Osteoblast (primary cell): Measurements from ENCODE around the gene ODAM. TPM values are rescaled to one million over a fixed set of nuclear protein-coding genes. Genes with fewer than 3 reads are reported as not detected.

ENCODE experiments used
- DNase-seq: peaks from one replicate; pipeline ENCODE4 v3.0.0; 2011; ENCODE audit warnings: low spot score, mixed read lengths; ENCODE audit not compliant: insufficient read length; ENCODE audit errors: missing footprints
- H2AFZ ChIP-seq: 2 replicates; pipeline ENCODE4 v1.6.0; 2011; ENCODE audit warnings: mild to moderate bottlenecking, low read length
- H3K27ac ChIP-seq: 2 replicates; pipeline ENCODE4 v1.5.1; 2011; ENCODE audit warnings: mild to moderate bottlenecking, low read depth, low read length, moderate library complexity
- H3K27me3 ChIP-seq: 2 replicates; pipeline ENCODE4 v1.6.0; 2012; ENCODE audit warnings: mild to moderate bottlenecking, control low read depth, inconsistent platforms, low read length, moderate library complexity; ENCODE audit not compliant: insufficient read depth
- H3K36me3 ChIP-seq: 2 replicates; pipeline ENCODE4 v1.5.1; 2011; ENCODE audit warnings: mild to moderate bottlenecking, low read length, control low read depth, moderate library complexity; ENCODE audit not compliant: insufficient read depth
- H3K4me1 ChIP-seq: 2 replicates; pipeline ENCODE4 v1.5.1; 2011; ENCODE audit warnings: mild to moderate bottlenecking, low read length, control low read depth, moderate library complexity; ENCODE audit not compliant: insufficient read depth
- H3K4me2 ChIP-seq: 2 replicates; pipeline ENCODE4 v1.6.0; 2011; ENCODE audit warnings: mild to moderate bottlenecking, low read length; ENCODE audit not compliant: insufficient read depth
- H3K4me3 ChIP-seq: fragments of 200-600 bp; sonication (generic); 3 replicates; pipeline ENCODE4 v1.5.1; 2012; ENCODE audit warnings: mild to moderate bottlenecking, low read length, inconsistent platforms; ENCODE audit not compliant: insufficient read depth
- H3K79me2 ChIP-seq: 2 replicates; pipeline ENCODE4 v1.6.0; 2012; ENCODE audit warnings: mild to moderate bottlenecking, low read length, control low read depth, inconsistent platforms; ENCODE audit not compliant: insufficient read depth
- H3K9me3 ChIP-seq: 2 replicates; pipeline ENCODE4 v1.5.1; 2011; ENCODE audit warnings: low read depth, low read length, control low read depth
- H4K20me1 ChIP-seq: 2 replicates; pipeline ENCODE4 v1.6.0; 2012; ENCODE audit warnings: mild to moderate bottlenecking, low read length, control low read depth; ENCODE audit not compliant: insufficient read depth
- CTCF ChIP-seq: IDR thresholded peaks from 2 replicates; pipeline ENCODE4 v1.5.1; 2011; ENCODE audit warnings: mild to moderate bottlenecking, low read depth, low read length, moderate library complexity; ENCODE audit errors: extremely low read depth
- total RNA-seq: library from RNA; depleted of rRNA; stranded (reverse); fragments of >200 nt; gene quantifications from 2 replicates; pipeline ENCODE4 v1.2.3, GENCODE V29; 2012

Gene ODAM
- total RNA-seq = not detected in 2 replicates

GRCh38 chr4:70195425-70195824, at the start of gene ODAM:
Gene ODAM (plus strand): TSS chr4:70195725. CDS start chr4:70196544, 819 bp downstream.
- H3K4me1 ChIP-seq = no peaks in the 10 kb centered on the region
- H3K4me2 ChIP-seq = no peak within 1 kb of the TSS
- no peak for TF ChIP-seq CTCF
- no peak for DNase-seq
- H2AFZ ChIP-seq = no peak within 1 kb of the TSS
- H3K79me2 ChIP-seq = no peaks in the 10 kb centered on the region
- no peaks in the 10 kb centered on the region for H3K9me3 ChIP-seq
- no peaks in the 10 kb centered on the region for H3K27me3 ChIP-seq
- no peaks in the 10 kb centered on the region for H4K20me1 ChIP-seq
- H3K27ac ChIP-seq = no peak within 1 kb of the TSS
- no peak within 1 kb of the TSS for H3K4me3 ChIP-seq
- no peaks in the 10 kb centered on the region for H3K36me3 ChIP-seq

GRCh38 chr4:70151271-70151670, 44.3 kb upstream of the ODAM start:
- no peaks in the 10 kb centered on the region for H3K79me2 ChIP-seq

GRCh38 chr4:70152088-70152487, 43.4 kb upstream of the ODAM start:
- no peak overlapping the region for H3K4me2 ChIP-seq
- no peaks in the 10 kb centered on the region for H3K79me2 ChIP-seq
- no peaks in the 10 kb centered on the region for H3K36me3 ChIP-seq
- H3K4me3 ChIP-seq = no peak overlapping the region
- no peaks in the 10 kb centered on the region for H3K27me3 ChIP-seq
- H2AFZ ChIP-seq = no peak overlapping the region
- no peak overlapping the region for H3K27ac ChIP-seq
- no peaks in the 10 kb centered on the region for H4K20me1 ChIP-seq
- no peak for TF ChIP-seq CTCF
- H3K9me3 ChIP-seq = no peaks in the 10 kb centered on the region
- no peak for DNase-seq
- no peaks in the 10 kb centered on the region for H3K4me1 ChIP-seq

More at GRCh38 chr4:70151271-70151670, 44.3 kb upstream of the ODAM start:
- H3K36me3 ChIP-seq = no peaks in the 10 kb centered on the region
- H3K4me2 ChIP-seq = no peak overlapping the region
- no peak for DNase-seq
- no peak for TF ChIP-seq CTCF
- no peak overlapping the region for H2AFZ ChIP-seq
- no peaks in the 10 kb centered on the region for H3K27me3 ChIP-seq
- no peaks in the 10 kb centered on the region for H4K20me1 ChIP-seq
- no peak overlapping the region for H3K4me3 ChIP-seq
- no peaks in the 10 kb centered on the region for H3K9me3 ChIP-seq
- no peaks in the 10 kb centered on the region for H3K4me1 ChIP-seq
- H3K27ac ChIP-seq = no peak overlapping the region

- H2AFZ ChIP-seq = no peak within 1 kb of the TSS
- no peak for DNase-seq
- no peaks in the 10 kb centered on the region for H3K4me1 ChIP-seq
- H3K79me2 ChIP-seq = no peaks in the 10 kb centered on the region
- no peak within 1 kb of the TSS for H3K4me2 ChIP-seq
- no peaks in the 10 kb centered on the region for H3K36me3 ChIP-seq
- H3K9me3 ChIP-seq = no peaks in the 10 kb centered on the region
- H3K4me3 ChIP-seq = no peak within 1 kb of the TSS
- no peaks in the 10 kb centered on the region for H4K20me1 ChIP-seq
- no peak for TF ChIP-seq CTCF
- H3K27ac ChIP-seq = no peak within 1 kb of the TSS
- H3K27me3 ChIP-seq = no peaks in the 10 kb centered on the region
Observed at GRCh38 chr4:70153937-70154336, 41.6 kb upstream of the ODAM start, which contains the start of gene PRR27. Gene PRR27 (plus strand): TSS chr4:70154237. CDS start chr4:70154376, 139 bp downstream.
